Tongue (tissue), 2 donors: ENCODE measurements around the gene KYNU. TPM values are rescaled to one million over a fixed set of nuclear protein-coding genes. Genes with fewer than 3 reads are reported as not detected.
A peak's percentile ranks its signal among the peaks of the same experiment; 100 is the strongest.
"Not testable (repeated sequence)": the region's sequence is repeated elsewhere in the genome, so short reads cannot be mapped to it uniquely, and the experiment has no call there.

ENCODE experiments used
- DNase-seq: peaks from one replicate; pipeline ENCODE4 v3.0.0-alpha.2; 2015
- total RNA-seq: library from RNA; depleted of rRNA; stranded (reverse); fragments of >200 nt; gene quantifications from one replicate; pipeline ENCODE4 v1.2.3, GENCODE V29; 2014

Gene KYNU
- total RNA-seq, 1 donor from 2014 or later, result 0.62 TPM

DNA sequence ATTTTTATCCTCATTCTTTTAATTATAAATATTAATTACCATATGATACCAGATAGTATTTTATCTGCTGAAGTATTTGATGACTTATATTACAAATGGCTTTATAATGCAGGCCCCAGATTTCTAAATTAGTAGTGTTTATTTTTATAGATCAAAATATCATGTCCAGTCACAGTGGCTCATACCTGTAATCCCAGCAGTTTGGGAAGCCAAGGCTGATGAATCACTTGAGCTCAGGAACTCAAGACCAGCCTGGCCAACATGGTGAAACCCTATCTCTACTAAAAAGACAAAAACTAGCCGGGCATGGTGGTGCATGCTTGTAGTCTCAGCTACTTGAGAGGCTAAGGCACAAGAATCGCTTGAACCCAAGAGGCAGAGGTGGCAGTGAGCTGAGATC, 151.7 kb downstream of the KYNU start:
- DNase-seq, result no peak

- DNase-seq, result no peak
These were observed 152.7 kb downstream of the KYNU start for GRCh38 chr2:143030127-143030526.

DNA sequence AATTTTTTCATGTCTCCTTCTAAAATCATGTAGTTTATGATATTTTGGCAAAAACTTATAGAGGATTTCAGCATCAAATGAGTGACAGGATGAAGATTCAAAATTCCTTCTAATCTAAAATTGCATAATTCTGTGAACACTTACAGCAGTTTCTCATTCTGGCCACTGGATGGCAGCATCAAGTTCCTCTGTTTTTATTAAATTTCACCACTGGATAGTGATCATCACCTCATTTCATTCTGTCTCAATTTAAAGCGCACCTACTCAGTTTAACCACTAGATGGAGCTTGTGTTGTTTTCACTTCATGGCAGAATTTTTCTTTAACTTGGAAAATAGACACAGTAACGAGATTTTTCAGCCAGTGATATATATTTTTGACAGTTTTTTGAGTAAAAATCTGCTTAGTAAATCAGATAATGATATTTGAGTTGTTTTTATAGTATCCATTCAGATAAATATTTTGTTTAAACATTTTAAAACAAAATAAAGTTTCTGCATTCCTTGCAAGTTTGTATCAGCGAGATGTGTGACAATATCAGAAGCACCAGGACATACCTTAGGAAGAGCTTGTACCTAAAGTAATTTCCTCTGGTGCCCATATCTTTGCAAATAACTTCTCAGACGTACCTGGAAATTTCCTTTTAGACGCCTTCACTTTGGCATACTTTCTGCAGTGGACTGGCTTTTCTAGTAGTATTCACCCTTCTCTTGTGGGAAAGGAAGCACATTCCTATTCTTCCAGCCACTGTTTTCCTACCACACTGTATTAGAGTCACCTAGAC, 157.0 kb downstream of the KYNU start:
- peak; percentile 91 for DNase-seq

DNA sequence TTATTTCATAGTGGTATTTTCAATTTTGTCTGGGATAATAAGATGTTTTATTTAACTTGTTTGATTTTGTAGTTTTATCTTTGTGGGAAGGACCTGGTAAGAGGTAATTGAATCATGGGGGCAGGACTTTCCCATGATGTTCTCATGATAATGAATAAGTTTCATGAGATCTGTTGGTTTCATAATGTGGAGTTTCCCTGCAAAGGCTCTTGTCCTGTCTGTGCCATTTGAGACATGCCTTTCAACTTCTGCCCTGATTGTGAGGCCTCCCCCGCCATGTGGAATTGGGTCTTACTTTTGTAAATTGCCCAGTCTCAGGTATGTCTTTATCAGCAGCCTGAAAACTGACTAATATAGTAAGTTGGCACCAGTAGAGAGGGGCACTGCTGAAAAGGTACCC, 174.0 kb downstream of the KYNU start:
- DNase-seq, result no peak

DNA sequence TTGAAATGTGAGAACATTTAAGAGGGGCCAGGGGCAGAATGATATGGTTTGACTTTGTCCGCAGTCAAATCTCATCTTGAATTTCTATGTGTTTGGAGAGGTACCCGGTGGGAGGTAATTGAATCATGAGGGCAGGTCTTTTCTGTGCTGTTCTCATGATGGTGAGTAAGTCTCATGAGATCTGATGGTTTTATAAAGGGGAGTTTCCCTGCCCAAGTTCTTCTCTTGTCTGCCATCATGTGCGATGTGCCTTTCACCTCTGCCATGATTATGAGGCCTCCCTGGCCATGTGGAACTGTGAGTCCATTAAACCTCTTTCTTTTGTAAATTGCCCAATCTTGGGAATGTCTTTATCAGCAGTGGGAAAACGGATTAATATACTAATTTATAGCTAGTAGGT, 176.0 kb downstream of the KYNU start:
- DNase-seq, result not testable (repeated sequence)

GRCh38 chr2:143056550-143056949, 179.1 kb downstream of the KYNU start:
- no peak for DNase-seq

DNA sequence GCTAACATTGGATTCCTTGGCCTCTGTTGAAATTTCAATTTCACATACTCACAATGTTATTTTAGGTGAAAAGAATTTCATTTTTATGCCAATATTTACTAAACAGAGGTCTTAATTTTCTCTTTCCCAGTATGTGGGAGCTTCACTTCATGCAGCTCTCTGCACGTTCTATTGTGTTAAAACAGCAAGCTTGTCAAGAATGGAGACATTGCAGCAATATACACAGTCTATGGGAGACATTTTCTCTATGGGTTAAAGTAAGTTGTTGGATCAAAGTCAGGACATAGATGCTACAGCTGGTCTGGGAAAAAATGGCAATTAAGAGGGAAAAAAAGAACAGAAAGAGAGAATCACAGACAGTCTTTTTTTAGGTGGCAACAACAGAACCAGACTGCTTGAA, 181.4 kb downstream of the KYNU start:
- DNase-seq, result peak; percentile 10

GRCh38 chr2:143063612-143064200, 186.2 kb downstream of the KYNU start:
- no peak for DNase-seq

- DNase-seq, result no peak
These were observed 190.6 kb downstream of the KYNU start for GRCh38 chr2:143068094-143068493.

DNA sequence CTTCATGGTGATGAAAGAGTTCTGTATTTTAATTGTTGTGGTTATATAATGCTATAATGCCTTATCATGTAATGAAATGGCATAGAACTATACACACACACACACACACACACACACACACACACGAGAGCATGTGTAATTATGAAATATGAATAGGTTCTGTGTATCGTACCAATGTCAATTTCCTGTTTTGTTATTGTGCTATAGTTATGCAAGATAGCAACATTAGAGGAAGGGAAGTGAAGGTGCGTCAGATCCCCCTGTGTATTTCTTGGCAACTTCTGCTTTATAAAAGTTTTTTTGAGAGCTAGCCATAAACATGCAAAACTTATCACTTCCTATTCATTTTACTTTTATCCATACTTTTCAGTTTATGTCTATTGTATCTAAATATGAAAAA, 191.0 kb downstream of the KYNU start:
- DNase-seq, result no peak

DNA sequence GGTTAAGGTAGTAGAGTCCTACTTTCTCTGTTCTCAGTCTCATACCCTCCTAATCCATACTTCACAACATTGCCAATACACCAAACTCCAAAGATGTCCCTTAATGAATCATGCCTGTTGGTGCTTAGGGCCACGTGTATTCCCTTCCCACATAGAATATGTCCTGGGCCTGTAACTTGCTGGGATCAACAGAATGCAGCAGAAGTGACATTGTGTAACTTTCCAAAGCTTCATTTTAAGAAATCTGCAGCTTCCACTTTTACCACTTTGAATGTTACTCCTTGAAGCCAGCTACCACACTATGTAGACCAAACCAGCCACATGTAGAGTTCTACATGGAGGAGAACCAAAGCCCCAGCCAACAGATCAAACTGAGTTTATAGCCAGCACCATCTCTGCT, 193.2 kb downstream of the KYNU start:
- no peak for DNase-seq

DNA sequence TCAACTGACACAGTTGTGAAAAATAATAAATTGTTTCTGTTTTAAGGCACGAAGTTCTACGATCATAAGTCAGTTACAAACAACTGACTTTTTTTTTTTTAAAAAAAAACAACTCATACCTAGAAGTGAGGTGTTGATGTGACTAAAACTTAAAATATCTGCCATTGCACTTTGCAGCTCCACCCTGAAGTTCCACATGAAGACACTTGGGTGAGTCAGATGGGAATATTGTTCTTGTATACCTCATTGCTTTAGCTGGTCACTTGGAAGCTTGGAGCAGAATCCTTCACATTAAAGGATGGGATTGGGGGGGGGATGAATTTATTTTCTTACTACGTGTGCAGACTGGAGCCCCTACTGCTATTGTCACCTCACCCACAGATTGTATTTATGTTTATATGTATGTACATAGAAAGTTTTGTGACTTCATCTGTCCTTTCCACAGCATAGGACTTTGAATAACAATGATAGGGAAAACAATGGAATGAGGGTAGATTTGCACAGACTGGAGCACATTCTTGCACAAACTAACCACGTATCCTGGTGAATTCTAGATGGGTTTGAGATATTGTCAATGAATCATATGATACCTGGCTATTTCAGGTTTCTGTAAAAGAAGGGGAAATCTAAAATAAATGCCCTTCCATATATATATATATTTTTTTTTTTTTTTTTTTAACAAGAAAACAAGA, 193.9 kb downstream of the KYNU start:
- DNase-seq, result no peak

DNA sequence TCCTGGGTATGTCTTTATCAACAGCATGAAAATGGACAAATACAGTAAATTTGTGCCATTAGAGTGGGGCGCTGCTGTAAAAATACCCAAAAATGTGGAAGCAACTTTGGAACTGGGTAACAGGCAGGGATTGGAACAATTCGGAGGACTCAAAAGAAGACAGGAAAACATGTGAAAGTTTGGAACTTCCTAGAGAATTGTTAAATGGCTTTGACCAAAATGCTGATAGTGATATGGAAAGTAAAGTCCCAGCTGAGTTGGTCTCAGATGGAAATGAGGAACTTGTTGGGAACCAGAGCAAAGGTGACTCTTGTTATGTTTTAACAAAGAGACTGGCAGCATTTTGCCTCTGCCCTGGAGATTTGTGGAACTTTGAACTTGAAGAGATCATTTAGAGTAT, 197.4 kb downstream of the KYNU start:
- not testable (repeated sequence) for DNase-seq

DNA sequence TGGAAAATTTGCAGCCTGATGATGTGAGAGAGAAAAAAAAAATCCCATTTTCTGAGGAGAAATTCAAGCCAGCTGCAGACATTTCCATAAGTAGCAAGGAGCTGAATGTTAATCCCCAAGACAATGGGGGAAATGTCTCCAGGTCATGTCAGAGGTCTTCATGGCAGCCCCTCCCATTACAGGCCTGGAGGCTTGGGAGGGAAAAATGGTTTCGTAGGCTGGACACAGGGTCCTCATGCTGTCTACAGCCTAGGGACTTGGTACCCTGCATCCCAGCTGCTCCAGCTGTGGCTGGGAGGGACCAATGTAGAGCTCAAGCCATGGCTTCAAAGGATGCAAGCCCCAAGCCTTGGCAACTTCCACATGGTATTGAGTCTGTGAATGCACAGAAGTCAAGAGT, 198.2 kb downstream of the KYNU start:
- DNase-seq, result no peak

- no peak for DNase-seq
These were observed 200.6 kb downstream of the KYNU start for GRCh38 chr2:143078104-143078503.

GRCh38 chr2:143081616-143082015, 204.2 kb downstream of the KYNU start:
- DNase-seq, result no peak

- no peak for DNase-seq
These were observed 206.2 kb downstream of the KYNU start for GRCh38 chr2:143083636-143084035.

GRCh38 chr2:143084462-143084861, 207.0 kb downstream of the KYNU start:
- DNase-seq, result no peak

DNA sequence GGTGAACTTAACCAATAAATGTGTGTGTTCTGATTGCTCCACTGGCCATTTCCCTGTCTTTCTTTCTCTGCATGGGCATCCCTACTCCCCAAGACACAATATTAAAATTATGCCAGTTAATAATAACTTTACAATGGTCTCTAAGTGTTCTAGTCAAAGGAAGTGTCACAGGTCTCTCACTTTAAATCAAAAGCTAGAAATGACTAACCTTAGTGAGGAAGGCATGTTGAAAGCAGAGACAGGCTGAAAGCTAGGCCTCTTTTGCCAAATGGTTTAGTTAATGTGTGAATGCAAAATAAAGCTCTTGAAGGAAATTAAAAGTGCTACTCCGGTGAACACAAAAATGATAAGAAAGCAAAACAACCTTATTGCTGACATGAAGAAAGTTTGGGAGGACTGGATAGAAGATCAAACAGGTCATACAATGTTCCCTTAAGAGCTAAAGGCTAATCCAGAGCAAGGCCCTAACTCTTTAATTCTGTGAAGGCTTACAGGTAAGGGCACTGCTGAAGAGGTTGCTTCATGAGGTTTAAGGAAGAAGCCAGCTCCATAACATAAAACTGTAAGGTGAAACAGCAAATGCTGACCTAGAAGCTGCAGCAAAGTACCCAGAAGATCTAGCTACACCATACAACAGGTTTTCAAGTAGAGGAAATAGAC, 207.8 kb downstream of the KYNU start:
- no peak for DNase-seq

- DNase-seq, result no peak
These were observed 209.6 kb downstream of the KYNU start for GRCh38 chr2:143087033-143087432.

DNA sequence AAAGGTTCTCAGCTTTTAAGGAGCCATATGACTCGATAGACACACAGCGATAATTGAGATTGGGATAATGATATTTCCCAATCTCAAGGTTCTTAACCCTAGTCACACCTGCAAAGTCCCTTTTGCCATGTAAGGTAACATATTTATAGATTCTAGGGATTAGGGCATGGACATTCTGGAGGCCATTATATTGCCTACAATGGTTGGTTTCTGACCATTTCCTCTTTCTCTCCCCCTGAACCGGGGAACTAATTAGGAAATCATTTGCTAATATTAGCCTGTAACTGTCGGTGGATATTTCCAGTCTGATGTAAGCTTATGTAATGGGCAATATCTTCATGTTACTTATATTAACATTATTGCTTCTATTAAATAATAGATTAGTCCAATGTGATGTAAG, 210.9 kb downstream of the KYNU start:
- no peak for DNase-seq

GRCh38 chr2:143089520-143089919, 212.1 kb downstream of the KYNU start:
- not testable (repeated sequence) for DNase-seq
